ENCODE measurements around the gene MAN2C1. TPM values are rescaled to one million over a fixed set of nuclear protein-coding genes. Genes with fewer than 3 reads are reported as not detected.
A peak's percentile ranks its signal among the peaks of the same experiment; 100 is the strongest.
"Not testable (repeated sequence)": the region's sequence is repeated elsewhere in the genome, so short reads cannot be mapped to it uniquely, and the experiment has no call there.

The MAN2C1 gene
- total RNA-seq, 1 donor from 2014 or later: 250 TPM

DNA sequence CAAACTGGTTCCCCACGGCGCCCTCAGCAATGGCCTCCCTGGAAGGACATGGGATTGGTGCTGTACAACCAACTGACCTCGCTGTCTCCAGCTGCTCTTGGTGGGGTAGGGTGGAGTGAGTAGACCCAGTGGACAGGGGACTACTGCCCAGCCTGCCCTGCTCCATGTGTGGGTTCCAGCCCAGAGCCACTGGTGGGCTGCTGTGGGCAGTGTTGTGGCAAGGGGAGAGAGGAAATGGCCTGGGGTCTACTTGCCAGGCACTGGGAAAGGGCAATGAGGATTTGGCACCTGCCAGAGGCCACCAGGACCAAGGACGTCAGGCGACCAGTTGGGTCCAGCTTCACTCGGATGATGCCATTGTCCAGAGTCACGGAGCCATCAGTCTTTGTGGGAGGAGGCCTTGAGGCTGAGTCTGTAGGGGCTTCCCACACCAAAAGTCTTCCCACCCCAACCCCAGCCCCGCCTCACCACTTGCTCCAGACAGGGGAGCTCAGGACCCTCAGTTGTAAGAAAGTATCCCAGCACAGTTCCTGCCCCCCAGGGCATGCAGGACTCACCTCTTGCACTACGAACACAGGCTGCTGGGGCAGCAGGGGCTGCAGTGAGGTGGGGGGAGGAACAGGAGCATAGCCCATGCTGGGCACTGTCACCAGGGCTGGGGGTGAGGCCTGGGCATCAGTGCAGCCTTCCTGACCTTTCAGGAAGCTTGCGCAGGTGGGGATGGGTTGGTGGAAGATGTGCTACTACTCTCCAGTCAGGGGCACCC is 9.5 kb downstream of the MAN2C1 start:
- H3K27ac Mint-ChIP-seq: no peak overlapping the region
- peaks cover 7% of the 10 kb centered on the region for H3K4me1 Mint-ChIP-seq (ENCODE audit: low read depth)
- peaks cover 12% of the 10 kb centered on the region for H3K36me3 Mint-ChIP-seq (ENCODE audit: low read depth)
- H3K9me3 Mint-ChIP-seq: no peaks in the 10 kb centered on the region
- no peak for DNase-seq (ENCODE audit: low spot score)
- no peaks in the 10 kb centered on the region for H3K27me3 Mint-ChIP-seq (ENCODE audit: insufficient read depth)
- intact Hi-C loops (cut with micrococcal nuclease): no loop called here
- no peak overlapping the region for H3K4me3 Mint-ChIP-seq

DNA sequence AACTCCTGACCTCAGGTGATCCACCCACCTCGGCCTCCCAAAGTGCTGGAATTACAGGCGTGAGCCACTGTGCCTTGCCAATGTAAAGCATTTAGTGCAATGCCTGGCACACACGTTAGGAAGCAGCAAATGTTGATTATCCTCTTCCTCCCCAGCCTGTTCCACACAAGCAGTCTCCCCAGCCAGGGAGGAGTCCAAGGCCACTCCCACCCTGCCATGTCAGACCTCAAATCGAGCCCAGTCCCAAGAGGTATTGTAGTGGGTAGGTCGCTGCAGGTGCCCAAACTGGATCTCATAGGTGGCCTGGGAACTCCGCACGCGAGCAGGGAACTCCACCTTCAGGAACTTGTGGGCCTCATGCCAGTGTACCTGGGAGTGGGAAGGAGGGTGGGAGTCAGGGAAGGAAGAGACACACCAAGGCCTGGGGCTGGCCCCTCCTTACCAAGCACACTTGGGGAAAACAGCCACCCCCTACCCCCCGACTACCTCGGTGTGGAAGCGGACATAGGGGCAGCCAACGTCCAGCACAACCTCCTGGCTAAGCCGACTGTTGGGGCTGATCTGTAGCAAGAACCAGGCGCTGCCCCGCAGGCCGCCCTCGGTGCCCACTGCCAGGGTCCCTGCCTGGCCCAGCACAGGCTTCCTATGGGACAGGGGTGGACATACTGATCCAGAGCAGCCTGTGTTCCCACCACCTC is 10.3 kb downstream of the MAN2C1 start:
- no peak overlapping the region for H3K27ac Mint-ChIP-seq
- H3K4me1 Mint-ChIP-seq (ENCODE audit: low read depth): peaks cover 7% of the 10 kb centered on the region
- H3K36me3 Mint-ChIP-seq (ENCODE audit: low read depth): peaks cover 12% of the 10 kb centered on the region

GRCh38 chr15:75356517-75356916 is 11.9 kb downstream of the MAN2C1 start:
- Mint-ChIP-seq H3K4me3 (no peak overlapping the region), H3K27ac (no peak overlapping the region), H3K36me3 (ENCODE audit: low read depth) (peaks cover 11% of the 10 kb centered on the region), H3K9me3 (no peaks in the 10 kb centered on the region), H3K4me1 (ENCODE audit: low read depth) (peaks cover 7% of the 10 kb centered on the region), H3K27me3 (ENCODE audit: insufficient read depth) (no peaks in the 10 kb centered on the region)
- intact Hi-C loops (cut with micrococcal nuclease): no loop called here
- no peak for DNase-seq (ENCODE audit: low spot score)

More for the DNA sequence above, 10.3 kb downstream of the MAN2C1 start:
- intact Hi-C loops (cut with micrococcal nuclease): no loop called here
- no peak overlapping the region for H3K4me3 Mint-ChIP-seq
- no peaks in the 10 kb centered on the region for H3K9me3 Mint-ChIP-seq
- H3K27me3 Mint-ChIP-seq (ENCODE audit: insufficient read depth): no peaks in the 10 kb centered on the region
- no peak for DNase-seq (ENCODE audit: low spot score)

DNA sequence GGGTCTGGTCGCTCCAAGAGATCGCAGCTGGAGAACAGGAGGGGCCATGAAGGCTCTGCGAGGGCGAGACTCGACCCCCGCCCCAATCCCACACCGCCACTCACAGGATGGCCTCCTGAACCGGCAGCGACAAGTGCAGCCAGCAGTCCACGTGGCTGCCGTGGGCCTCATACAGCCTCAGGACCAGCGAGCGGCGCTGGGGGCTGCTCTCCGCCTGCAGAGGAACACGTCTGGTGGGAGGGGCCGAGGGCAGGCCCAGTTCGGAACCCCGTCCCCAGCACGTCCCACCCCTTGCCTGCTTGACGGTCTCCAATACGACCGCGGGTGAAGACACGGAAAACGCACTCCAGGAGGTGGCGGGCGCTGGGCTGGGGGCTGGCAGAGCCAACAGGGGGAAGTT is 12.4 kb downstream of the MAN2C1 start:
- H3K9me3 Mint-ChIP-seq: peaks cover 3% of the 10 kb centered on the region
- no peak overlapping the region for H3K4me3 Mint-ChIP-seq
- H3K27ac Mint-ChIP-seq: no peak overlapping the region
- peaks cover 8% of the 10 kb centered on the region for H3K4me1 Mint-ChIP-seq (ENCODE audit: low read depth)
- H3K36me3 Mint-ChIP-seq (ENCODE audit: low read depth): peaks cover 14% of the 10 kb centered on the region
- intact Hi-C loops (cut with micrococcal nuclease): no loop called here
- DNase-seq (ENCODE audit: low spot score): no peak
- no peaks in the 10 kb centered on the region for H3K27me3 Mint-ChIP-seq (ENCODE audit: insufficient read depth)

- peaks cover 10% of the 10 kb centered on the region for H3K9me3 Mint-ChIP-seq
- H3K36me3 Mint-ChIP-seq (ENCODE audit: low read depth): peaks cover 18% of the 10 kb centered on the region
- intact Hi-C loops (cut with micrococcal nuclease): no loop called here
- no peaks in the 10 kb centered on the region for H3K27me3 Mint-ChIP-seq (ENCODE audit: insufficient read depth)
- peaks cover 9% of the 10 kb centered on the region for H3K4me1 Mint-ChIP-seq (ENCODE audit: low read depth)
- DNase-seq (ENCODE audit: low spot score): no peak
- no peak overlapping the region for H3K4me3 Mint-ChIP-seq
- H3K27ac Mint-ChIP-seq: no peak overlapping the region
Measured at GRCh38 chr15:75355369-75355768, 13.0 kb downstream of the MAN2C1 start.

DNA sequence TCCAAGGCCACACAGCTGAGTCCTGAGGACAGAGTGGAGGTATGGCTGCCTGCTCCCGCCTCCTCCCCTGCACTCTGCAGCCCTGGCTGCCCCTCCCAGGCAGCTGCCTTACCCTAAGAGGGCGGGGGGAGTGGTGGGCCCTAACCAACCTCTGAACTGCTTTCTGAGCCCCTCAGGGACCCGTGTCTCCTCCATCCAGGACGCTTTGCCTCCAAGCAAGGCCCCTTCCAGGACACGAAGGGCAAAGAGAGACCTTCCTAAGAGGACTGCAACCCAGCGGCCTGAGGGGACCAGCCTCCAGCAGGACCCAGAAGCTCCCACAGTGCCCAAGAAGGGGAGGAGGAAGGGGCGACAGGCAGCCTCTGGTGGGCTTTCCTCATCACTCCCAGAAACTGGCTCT is 14.0 kb downstream of the MAN2C1 start:
- DNase-seq (ENCODE audit: low spot score): no peak
- peaks cover 25% of the 10 kb centered on the region for H3K36me3 Mint-ChIP-seq (ENCODE audit: low read depth)
- no peak overlapping the region for H3K4me3 Mint-ChIP-seq
- no peaks in the 10 kb centered on the region for H3K27me3 Mint-ChIP-seq (ENCODE audit: insufficient read depth)
- H3K4me1 Mint-ChIP-seq (ENCODE audit: low read depth): peaks cover 16% of the 10 kb centered on the region
- peaks cover 19% of the 10 kb centered on the region for H3K9me3 Mint-ChIP-seq
- intact Hi-C loops (cut with micrococcal nuclease): no loop called here
- no peak overlapping the region for H3K27ac Mint-ChIP-seq

DNA sequence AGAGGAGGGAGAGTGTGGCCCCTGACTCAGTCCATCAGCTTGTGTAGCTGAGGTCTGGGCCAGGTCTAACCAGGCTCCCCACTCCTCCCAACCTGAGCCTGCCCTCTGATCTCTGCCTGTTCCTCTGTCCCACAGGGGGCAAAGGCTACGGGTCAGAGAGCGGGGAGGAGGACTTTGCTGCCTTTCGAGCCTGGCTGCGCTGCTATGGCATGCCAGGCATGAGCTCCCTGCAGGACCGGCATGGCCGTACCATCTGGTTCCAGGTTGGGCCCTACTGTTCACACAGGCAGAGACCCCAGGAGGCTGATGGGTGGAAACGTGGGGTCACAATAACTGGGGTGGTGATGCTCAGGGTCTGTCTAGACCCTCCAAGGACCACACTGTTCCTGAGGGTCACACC is 14.8 kb downstream of the MAN2C1 start:
- H3K4me1 Mint-ChIP-seq (ENCODE audit: low read depth): peaks cover 16% of the 10 kb centered on the region
- peaks cover 19% of the 10 kb centered on the region for H3K9me3 Mint-ChIP-seq
- DNase-seq (ENCODE audit: low spot score): no peak
- H3K36me3 Mint-ChIP-seq (ENCODE audit: low read depth): peaks cover 23% of the 10 kb centered on the region
- H3K4me3 Mint-ChIP-seq: no peak overlapping the region
- H3K27me3 Mint-ChIP-seq (ENCODE audit: insufficient read depth): no peaks in the 10 kb centered on the region
- no peak overlapping the region for H3K27ac Mint-ChIP-seq
- intact Hi-C loops (cut with micrococcal nuclease): no loop called here

GRCh38 chr15:75352186-75353080 is 16.0 kb downstream of the MAN2C1 start:
- Mint-ChIP-seq H3K4me1 (ENCODE audit: low read depth) (peaks cover 17% of the 10 kb centered on the region), H3K4me3 (no peak overlapping the region), H3K9me3 (peaks cover 19% of the 10 kb centered on the region), H3K27ac (no peak overlapping the region), H3K27me3 (ENCODE audit: insufficient read depth) (peaks cover under 1% of the 10 kb centered on the region), H3K36me3 (ENCODE audit: low read depth) (peaks cover 22% of the 10 kb centered on the region)
- no peak for DNase-seq (ENCODE audit: low spot score)
- intact Hi-C loops (cut with micrococcal nuclease): no loop called here

- Mint-ChIP-seq H3K36me3 (ENCODE audit: low read depth) (peaks cover 22% of the 10 kb centered on the region), H3K27ac (peak overlapping the region; percentile 89), H3K4me1 (ENCODE audit: low read depth) (peaks cover 26% of the 10 kb centered on the region), H3K4me3 (peak overlapping the region; percentile 17), H3K27me3 (ENCODE audit: insufficient read depth) (peaks cover 12% of the 10 kb centered on the region), H3K9me3 (peaks cover 19% of the 10 kb centered on the region)
- DNase-seq (ENCODE audit: low spot score): no peak
- intact Hi-C loops (cut with micrococcal nuclease): no loop called here
Measured at GRCh38 chr15:75350601-75351361, 17.6 kb downstream of the MAN2C1 start.

GRCh38 chr15:75349851-75350588 is 18.4 kb downstream of the MAN2C1 start:
- Mint-ChIP-seq H3K36me3 (ENCODE audit: low read depth) (peaks cover 22% of the 10 kb centered on the region), H3K27ac (peak overlapping the region; percentile 89), H3K9me3 (peaks cover 19% of the 10 kb centered on the region), H3K4me3 (peak overlapping the region; percentile 61), H3K27me3 (ENCODE audit: insufficient read depth) (peaks cover 19% of the 10 kb centered on the region), H3K4me1 (ENCODE audit: low read depth) (peaks cover 26% of the 10 kb centered on the region)
- DNase-seq (ENCODE audit: low spot score): peak; percentile 80
- intact Hi-C loops (cut with micrococcal nuclease): no loop called here

DNA sequence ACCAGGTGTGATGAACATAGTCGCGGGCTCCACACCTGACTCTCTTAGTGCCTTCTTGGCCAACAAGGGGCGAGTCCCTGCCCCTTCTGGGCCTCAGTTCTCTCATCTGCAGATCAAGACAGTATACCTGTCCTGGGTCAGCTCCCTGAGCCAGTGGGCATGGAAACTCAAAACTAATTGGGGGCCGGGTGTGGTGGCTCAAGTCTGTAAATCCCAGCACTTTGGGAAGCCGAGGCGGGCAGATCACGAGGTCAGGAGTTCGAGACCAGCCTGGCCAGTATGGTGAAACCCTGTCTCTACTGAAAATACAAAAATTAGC is 19.1 kb downstream of the MAN2C1 start:
- H3K4me1 Mint-ChIP-seq (ENCODE audit: low read depth): peaks cover 26% of the 10 kb centered on the region
- DNase-seq (ENCODE audit: low spot score); intact Hi-C loops (cut with micrococcal nuclease); H3K27ac Mint-ChIP-seq; H3K4me3 Mint-ChIP-seq: not testable (repeated sequence)
- H3K36me3 Mint-ChIP-seq (ENCODE audit: low read depth): peaks cover 22% of the 10 kb centered on the region
- peaks cover 21% of the 10 kb centered on the region for H3K27me3 Mint-ChIP-seq (ENCODE audit: insufficient read depth)
- H3K9me3 Mint-ChIP-seq: peaks cover 19% of the 10 kb centered on the region
